ENCODE results near the gene NDUFAB1.
"Not testable (repeated sequence)": the region's sequence is repeated elsewhere in the genome, so short reads cannot be mapped to it uniquely, and the experiment has no call there.

Gene NDUFAB1

DNA sequence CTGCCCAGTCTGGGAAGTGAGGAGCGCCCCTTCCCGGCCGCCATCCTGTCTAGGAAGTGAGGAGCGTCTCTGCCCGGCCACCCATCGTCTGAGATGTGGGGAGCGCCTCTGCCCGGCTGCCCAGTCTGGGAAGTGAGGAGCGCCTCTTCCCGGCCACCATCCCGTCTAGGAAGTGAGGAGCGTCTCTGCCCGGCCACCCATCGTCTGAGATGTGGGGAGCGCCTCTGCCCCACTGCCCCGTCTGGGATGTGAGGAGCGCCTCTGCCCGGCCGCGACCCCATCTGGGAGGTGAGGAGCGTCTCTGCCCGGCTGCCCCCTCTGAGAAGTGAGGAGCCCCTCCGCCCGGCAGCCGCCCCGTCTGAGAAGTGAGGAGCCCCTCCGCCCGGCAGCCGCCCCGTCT is 12.8 kb downstream of the NDUFAB1 start:
- not testable (repeated sequence) for DNase-seq

GRCh38 chr16:23581764-23582163 is 14.4 kb downstream of the NDUFAB1 start:
- no peak for DNase-seq

GRCh38 chr16:23580391-23580790 is 15.7 kb downstream of the NDUFAB1 start:
- DNase-seq = no peak

- no peak for DNase-seq
Observed at GRCh38 chr16:23579371-23579770, 16.7 kb downstream of the NDUFAB1 start.

DNA sequence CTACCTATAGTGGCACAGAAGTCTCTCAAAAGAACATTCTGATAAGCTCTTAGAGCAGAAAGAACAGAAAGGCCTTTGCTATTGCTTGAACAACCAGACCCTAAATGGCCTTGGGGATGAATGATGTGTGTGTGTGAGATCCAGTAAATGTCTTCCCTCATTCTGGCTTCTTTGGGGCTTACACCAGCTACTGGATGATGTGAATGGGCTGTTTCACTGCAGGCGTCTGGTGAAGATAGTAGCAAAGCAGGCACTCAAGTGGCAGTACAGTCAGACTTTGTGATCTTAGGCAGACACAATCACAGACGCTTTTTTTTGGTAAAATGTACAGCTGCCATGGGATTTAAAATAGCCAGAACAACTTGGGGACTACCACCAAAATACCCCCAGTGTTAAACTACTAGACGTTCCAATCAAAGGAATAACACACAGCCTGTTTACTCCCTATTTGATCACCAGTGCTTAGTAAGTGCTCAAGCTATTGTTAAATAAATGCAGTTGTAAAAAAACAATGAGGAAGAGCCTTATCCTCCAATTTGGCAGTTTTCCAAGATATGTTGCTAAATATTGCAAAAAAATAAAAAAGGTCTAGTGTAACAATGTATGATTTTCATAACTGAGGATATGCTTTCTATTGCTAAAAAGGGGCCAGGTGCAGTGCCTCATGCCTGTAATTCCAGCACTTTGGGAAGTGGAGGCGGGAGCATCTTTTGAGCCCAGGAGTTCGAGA is 17.9 kb downstream of the NDUFAB1 start:
- no peak for DNase-seq

- DNase-seq = no peak
Observed at GRCh38 chr16:23577493-23577892, 18.6 kb downstream of the NDUFAB1 start.

DNA sequence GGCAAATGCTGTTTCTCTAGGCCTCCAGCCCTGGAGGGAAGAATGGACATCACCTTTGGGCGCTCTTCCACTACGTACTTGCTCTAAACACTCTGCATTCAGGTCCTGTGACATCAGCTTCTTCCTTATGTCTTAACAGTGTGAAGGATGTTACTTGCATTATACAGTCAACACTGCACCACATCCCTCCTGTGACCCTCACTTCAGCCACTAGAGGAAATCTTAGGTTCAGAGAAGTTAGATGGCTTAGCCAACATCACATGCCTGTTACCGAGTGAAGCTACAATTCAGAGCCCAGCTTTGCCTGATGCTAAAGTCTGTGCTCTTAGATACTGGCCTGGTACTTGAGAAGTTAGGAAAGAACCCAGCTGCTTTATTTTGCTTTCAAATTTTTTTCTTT is 20.3 kb downstream of the NDUFAB1 start:
- DNase-seq = no peak

- DNase-seq = no peak
Observed at GRCh38 chr16:23573817-23574216, 22.3 kb downstream of the NDUFAB1 start.

DNA sequence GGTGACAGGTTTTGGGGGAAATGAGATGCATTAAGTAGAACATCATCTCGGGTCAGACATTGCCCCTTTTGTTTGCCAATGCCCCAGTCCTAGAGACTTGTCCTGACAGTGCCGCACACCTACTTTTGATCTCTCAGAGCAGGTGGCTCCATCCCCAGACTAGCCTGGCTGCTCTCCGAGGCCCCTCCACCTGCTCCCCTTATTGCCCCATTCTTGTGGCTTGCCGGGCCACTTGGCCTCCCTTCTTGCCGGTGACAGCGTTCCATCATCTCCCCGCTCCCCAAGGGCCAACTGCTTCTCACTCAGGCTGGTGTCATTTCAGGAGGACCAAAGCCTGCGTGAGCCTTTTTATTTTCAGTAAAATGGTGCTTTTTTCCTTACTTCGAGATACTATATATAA is 23.7 kb downstream of the NDUFAB1 start:
- no peak for DNase-seq

DNA sequence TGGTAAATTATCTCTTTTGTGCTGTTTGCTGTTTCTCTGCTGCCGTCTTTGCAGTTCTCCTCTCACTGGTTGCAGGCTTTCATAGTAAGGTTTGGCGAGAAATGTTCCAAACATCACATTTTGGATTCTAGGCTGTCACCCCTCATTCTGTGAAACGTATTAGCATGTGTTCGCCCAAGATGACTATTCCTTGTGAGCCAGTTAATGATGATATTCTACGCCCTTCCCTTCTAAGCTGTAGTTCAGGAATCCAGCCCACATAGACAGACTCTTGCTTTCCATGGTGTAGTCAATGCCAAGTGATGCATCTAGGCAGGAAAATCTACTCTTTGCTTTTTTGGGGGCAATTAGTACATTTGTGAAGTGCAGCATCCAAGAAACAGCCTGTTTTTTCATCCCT is 24.2 kb downstream of the NDUFAB1 start:
- no peak for DNase-seq

DNA sequence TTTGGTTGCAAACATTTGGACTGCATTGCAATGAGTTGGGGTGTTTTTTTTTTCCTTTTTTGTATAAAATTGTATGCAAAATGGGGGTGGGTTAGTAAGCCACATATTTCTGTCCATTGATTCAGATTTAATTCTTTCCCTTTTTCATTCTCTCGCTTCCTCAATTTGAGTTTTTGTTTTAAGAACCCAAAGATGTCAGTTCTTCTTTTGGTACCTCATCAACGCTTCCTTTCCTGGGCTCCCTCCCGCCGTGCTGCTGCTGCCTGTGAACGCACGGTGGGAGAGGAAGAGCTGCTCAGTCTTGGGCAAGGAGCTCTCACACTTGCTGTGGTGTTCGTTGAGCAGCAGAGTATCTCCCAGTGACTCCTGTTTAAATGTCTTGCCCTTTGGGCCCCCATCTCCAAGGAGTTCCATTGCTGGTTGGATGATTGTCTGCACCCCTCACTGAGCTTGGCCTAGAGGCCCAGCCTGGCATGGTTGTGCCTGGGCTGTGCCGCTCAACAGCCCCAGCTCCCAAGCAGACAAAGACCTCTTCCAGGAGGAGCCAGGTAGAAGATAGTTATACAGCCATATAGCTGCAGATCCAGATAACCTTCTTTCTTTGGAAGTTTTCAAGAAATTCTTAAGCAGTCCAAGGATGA is 25.0 kb downstream of the NDUFAB1 start:
- DNase-seq = no peak

DNA sequence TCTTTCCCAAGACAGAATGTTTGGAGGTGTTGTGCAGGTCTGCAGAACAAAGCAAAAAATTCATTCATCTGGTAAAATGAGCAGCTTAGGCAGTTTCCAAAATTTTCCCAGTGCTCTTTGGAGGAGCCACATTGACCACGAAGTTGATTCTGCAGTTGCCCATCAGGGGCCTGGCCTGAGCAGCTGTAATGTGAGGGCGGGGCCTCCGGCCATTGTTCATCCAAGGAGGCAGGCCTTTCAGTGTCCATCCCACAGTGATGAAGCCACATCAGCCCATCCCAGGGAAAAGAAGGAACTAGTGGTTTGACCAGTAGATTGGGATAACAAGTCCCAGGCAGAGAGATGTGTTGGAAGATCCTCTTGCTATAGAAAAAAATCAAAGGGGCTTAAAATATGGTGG is 28.5 kb downstream of the NDUFAB1 start:
- no peak for DNase-seq

DNA sequence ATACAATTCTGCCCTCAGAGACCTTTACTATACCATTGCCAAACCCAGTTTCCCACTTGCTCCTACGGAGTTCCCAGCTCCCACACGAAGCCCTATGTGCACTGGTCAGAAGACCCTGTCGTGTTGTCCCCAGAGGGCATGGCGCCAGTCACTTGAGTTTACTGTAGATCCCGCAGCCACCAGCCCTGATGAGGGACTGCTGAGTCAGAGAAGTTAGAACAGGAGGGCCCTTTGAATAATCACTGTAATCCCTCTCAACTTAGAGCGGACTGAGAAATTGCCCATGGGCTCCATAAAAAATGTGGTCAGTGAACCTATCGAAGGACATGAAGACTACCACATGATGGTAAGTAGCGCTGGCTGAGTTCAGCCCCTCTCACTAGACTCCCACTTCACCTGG is 29.4 kb downstream of the NDUFAB1 start:
- no peak for DNase-seq

DNA sequence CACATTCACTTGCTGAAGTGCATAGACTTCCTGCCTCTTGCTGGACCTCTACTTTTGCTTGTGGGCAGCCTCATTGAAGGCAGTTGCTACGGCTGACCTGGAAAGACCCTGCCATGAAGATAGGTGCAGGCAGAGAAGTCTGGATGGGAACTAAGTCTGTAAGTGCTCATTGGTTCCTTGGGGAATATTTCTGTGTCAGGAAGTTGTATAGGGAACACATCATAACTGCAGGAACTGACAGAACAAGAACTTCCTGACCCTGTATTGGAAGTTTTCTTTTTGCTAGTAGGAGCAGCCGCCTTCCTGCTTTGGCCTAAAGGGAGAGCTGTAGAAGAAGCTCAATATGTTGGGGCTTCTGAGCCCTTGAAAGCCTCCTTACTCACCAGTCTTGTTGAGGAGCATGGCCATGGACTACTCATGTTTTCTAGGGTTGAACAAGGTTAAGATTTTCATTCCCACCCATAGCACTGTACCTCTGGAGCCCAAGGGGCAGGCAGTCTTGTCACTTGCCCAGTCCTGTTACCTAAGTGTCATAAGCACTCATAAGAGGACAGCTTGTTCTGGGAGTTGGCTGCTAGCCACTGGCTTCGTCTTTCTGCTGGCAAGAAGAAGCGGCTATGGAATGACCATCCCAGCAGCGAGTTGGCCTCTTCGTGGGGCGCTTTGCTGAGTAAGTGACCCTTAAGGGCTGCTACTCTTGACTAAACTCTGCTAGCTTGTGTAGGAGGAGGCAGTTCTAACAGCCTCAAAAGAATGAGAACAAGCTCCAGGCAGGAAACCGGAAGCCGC is 31.3 kb downstream of the NDUFAB1 start:
- no peak for DNase-seq

DNA sequence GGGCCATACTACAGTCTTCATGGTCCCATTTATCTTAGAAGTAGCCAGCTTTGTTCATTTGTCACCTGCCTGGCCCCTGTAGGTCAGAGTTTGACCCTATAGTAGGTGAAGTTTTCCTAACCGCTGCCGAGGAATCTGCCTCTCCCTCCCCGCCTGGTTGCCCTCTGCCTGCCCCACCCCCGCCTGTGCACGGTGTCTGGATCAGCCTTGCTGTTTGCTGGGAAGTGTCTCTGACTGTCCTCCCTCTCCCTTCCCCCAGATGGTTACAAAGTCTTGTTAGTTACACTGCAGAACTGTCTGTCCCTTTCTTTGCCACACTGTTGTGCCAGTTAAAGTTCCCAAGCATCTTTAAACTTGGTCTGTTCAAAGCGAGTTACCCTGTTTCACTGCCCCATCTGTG is 32.9 kb downstream of the NDUFAB1 start:
- DNase-seq = no peak

GRCh38 chr16:23562505-23562904 is 33.6 kb downstream of the NDUFAB1 start:
- no peak for DNase-seq

DNA sequence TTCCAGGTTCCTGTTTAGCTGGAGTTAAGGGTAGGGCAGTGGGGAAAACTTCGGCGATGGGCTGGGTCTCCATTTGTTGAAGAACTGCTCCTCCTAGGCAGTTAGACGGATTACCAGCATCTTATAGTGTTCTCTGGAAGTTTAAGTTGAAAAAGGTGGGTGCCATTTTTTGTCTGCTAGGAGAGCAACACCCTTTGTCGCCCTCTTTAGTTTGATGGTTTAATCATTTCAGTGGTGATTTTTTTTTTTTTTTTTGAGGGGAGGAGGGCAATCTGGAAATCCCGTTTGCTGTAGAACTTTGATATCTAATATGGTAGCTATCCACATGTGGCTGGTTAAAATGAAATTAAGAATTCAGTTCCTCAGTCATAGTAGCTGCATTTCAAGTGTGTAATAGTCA is 34.5 kb downstream of the NDUFAB1 start:
- DNase-seq = no peak

DNA sequence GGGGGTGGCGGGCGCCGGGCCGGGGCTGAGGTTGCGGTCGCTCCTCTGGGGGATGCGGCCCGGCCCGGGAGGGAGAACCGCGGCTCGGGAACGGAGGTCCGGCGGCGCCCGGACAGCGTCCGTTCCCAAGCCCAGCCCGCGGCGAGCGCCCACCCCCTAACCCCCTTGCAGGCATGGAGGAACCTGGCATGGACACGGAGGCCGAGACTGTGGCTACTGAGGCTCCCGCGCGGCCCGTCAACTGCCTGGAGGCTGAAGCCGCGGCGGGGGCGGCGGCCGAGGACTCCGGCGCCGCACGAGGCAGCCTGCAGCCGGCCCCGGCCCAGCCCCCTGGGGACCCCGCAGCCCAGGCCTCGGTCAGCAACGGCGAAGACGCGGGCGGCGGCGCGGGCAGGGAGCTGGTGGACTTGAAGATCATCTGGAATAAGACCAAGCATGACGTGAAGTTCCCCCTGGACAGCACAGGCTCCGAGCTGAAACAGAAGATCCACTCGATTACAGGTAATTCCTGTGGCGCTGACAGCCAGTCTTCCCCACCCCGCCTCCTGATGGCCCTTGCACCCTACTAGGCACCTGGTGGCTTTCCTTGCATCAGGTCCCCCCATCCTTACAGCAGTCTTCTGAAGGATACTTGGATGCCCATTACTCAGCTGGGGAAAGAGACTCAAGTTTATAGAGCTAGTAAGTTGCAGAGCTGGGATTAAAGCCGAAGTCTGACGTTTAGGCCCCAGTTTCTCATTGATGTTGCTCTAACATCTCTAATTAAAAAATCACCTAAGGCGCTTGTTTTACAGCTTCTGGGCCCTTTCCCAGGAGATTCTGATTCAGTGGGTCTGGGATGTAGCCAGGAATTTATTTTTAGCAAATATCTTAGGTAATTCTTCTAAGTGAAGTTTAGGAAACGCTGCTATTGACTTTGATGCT is 38.1 kb downstream of the NDUFAB1 start:
- DNase-seq = peak; percentile 19 to 35

GRCh38 chr16:23556881-23557778 is 39.0 kb downstream of the NDUFAB1 start, which contains the start of the genes EARS2 and UBFD1:
Gene EARS2 (minus strand): TSS chr16:23557350. CDS start chr16:23557343, 7 bp downstream.
Gene UBFD1 (plus strand): TSS chr16:23557727. CDS start chr16:23557743, 16 bp downstream.
- DNase-seq = peak; percentile 98 to 99

DNA sequence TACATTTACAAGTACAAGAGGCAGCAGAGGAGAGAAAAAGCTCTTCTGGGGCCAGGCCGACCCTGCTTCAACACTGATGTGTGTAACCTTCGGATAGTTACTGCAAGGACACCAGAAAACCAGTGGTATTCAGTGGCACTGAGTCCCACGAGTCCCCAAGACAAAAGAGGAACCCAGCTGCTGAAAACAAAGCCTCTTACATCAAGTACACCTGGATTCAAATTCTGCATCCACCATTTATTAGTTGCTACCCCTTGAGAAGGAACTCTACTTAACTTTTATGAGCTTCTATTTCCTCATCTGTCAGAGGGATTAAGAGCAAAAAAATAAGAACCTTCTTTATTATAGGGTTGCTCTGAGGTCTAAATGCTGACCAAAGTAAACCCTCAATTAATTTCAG is 41.6 kb downstream of the NDUFAB1 start:
- DNase-seq = no peak

DNA sequence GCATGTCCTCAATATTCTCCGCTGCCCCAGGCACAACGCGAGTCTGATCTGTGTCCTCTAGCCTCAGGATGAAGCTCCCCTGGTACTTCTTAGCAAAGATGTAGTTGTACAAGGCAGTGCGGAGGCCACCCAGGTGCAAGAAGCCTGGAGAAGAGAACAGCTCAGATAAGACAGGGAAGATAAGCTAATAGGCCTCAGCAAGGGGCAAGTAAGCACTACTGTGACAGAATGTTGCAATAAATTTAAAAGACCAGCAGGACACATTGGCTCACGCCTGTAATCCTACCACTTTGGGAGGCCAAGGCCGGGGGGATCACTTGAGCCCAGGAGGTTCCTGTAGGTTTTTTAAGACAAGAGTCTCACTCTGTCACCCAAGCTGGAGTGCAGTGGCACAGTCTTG is 44.0 kb downstream of the NDUFAB1 start:
- DNase-seq = no peak

DNA sequence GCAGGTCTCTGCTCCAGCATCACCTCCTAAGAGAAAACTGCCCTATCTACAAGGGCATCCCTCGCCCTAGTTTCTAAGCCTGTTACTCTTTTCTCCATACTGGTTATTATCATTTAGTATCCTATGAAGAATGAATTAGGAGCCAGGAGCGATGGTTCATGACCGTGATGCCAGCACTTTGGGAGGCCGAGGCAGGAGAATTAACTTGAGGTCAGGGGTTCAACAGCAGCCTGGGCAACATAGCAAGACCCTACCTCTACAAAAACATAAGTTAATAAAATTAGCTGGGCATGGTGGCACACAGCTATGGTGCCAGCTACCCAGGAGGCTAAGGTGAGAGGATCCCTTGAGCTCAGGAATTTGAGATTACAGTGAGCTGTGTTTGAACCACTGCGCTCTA is 46.2 kb downstream of the NDUFAB1 start:
- no peak for DNase-seq
